Stimulated activated CD8-positive, alpha-beta memory T cell treated with anti-CD3 and anti-CD28 coated beads, Interleukin-15, amount 100 ng/mL, for 4 hours (primary cell): ENCODE measurements around the gene PNMA1.

Experiments used
- DNase-seq, 2 donors: peaks; one replicate each; pipeline ENCODE4 v3.0.0-alpha.2; 2020; ENCODE audit warnings: low read depth in 2 of 2

PNMA1 gene

DNA sequence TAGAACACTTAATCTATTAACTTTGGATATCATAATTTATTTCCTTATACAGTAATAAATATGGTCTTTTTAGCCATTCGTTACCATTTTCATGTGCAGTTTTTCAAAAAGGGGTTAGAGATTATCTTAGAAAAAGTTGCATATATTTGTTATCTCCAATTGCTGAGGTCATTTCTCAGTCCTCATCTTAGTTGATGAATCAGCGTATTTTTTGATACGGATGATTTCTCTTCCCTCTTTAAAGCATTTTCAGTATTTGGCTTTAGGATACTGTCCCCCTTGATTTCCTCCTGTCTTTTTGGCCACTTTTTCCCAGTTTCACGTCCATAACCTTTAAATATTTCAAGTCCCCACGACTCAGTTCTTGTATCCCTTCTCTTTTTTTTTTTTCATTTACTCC, 47.6 kb downstream of the PNMA1 start:
- no peak for DNase-seq

GRCh38 chr14:73665130-73665529, 49.1 kb downstream of the PNMA1 start:
- DNase-seq = no peak

- no peak for DNase-seq
These were observed 50.5 kb downstream of the PNMA1 start for GRCh38 chr14:73663548-73664212.

DNA sequence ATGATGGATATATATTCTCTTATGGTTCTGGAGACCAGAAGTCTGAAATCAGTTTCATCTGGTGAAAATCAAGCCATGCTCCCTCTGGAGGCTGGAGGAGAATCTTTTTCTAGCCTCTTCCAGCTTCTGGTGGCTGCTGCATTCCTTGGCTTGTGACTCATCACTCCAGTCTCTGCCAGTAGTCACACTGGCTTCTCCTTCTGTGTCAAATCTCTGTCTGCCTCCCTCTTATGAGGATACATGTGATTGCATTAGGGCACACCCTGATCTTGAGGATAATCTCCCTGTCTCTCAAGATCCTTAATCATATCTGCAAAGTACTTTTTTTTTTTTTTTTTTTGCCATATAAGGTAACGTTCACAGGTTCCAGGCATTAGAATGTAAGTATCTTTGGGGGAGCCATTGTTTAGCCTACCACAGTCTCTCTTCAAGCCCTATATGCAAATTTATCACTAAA, 51.7 kb downstream of the PNMA1 start:
- no peak for DNase-seq

GRCh38 chr14:73661872-73662271, 52.3 kb downstream of the PNMA1 start:
- no peak for DNase-seq
